Endothelial cell of umbilical vein (primary cell): ENCODE results near the gene DNAJC7. TPM values are rescaled to one million over a fixed set of nuclear protein-coding genes. Genes with fewer than 3 reads are reported as not detected.

Source experiments
- BruUV-seq: library from RNA; stranded (reverse); fragments of 400-500 nt; replicated peaks from 2 replicates; lab custom pipeline; 2021; lab: Mats Ljungman, UMichigan
- CTCF ChIA-PET: fragments of 300-600, 350-600 bp; sonication (Branson Sonifier 250); formaldehyde crosslinking; loops from one replicate; lab custom pipeline; 2021; ENCODE audit warnings: antibody characterized with exemption, inconsistent platforms; lab: Charles Lee
- POLR2A ChIA-PET: fragments of 300-600, 350-600 bp; sonication (Branson Sonifier 250); formaldehyde crosslinking; loops from one replicate; lab custom pipeline; 2021; ENCODE audit warnings: antibody characterized with exemption, inconsistent platforms; lab: Charles Lee
- DNase-seq: peaks from one replicate; pipeline ENCODE4 v3.0.0-alpha.2; 2011; ENCODE audit warnings: low read depth, low spot score
- FAIRE-seq: peaks from 2 replicates; lab custom pipeline; 2011; peaks lifted over from hg19 to GRCh38; lab: Jason Lieb, UNC
- H2AFZ ChIP-seq: 2 replicates; pipeline ENCODE4 v1.6.0; 2012; ENCODE audit warnings: low read depth, low read length, control low read depth, inconsistent platforms
- H3K27ac ChIP-seq: 2 replicates; pipeline ENCODE4 v1.5.1; 2011; ENCODE audit warnings: low read depth, mild to moderate bottlenecking, control low read depth, low read length, moderate library complexity; ENCODE audit not compliant: insufficient read depth
- H3K27me3 ChIP-seq, 2 experiments: 2 replicates each; pipeline versions ENCODE4 v1.6.0 to v1.6.1; 2011; ENCODE audit warnings: low read length in 2 of 2, mixed read lengths in 1 of 2; ENCODE audit not compliant: control insufficient read depth in 2 of 2, insufficient read depth in 2 of 2
- H3K36me3 ChIP-seq, 2 experiments: 2 replicates in 1 of 2; 3 replicates in 1 of 2; pipeline ENCODE4 v1.5.1; 2011; ENCODE audit warnings: low read length in 2 of 2, mild to moderate bottlenecking in 1 of 2, moderate library complexity in 1 of 2; ENCODE audit not compliant: control insufficient read depth in 2 of 2, insufficient read depth in 2 of 2; ENCODE audit errors: extremely low read depth in 1 of 2
- H3K4me1 ChIP-seq: 3 replicates; pipeline ENCODE4 v1.5.1; 2011; ENCODE audit warnings: mild to moderate bottlenecking, low read length; ENCODE audit not compliant: control insufficient read depth, insufficient read depth; ENCODE audit errors: extremely low read depth
- H3K4me2 ChIP-seq: 2 replicates; pipeline ENCODE4 v1.6.1; 2011; ENCODE audit warnings: low read length, control low read depth, mixed read lengths; ENCODE audit not compliant: insufficient read depth
- H3K4me3 ChIP-seq, 3 experiments: fragments of 200-600 bp in 1 of 3; sonication (generic), shearing (Covaris generic) in 1 of 3; replicated peaks in 1 of 3; 2 replicates each; pipeline ENCODE4 v1.5.1; 2011 to 2016; ENCODE audit warnings: control low read depth in 3 of 3, low read length in 3 of 3, mild to moderate bottlenecking in 2 of 3, inconsistent platforms in 1 of 3, low read depth in 1 of 3, moderate library complexity in 1 of 3; ENCODE audit not compliant: insufficient read depth in 1 of 3
- H3K79me2 ChIP-seq: 2 replicates; pipeline ENCODE4 v1.6.0; 2012; ENCODE audit warnings: low read length, inconsistent platforms; ENCODE audit not compliant: control insufficient read depth, insufficient read depth
- H3K9ac ChIP-seq: replicated peaks from 2 replicates; pipeline ENCODE3; 2011; ENCODE audit warnings: low read length, control low read depth; ENCODE audit not compliant: insufficient read depth; ENCODE audit errors: extremely low read depth
- H3K9me1 ChIP-seq: replicated peaks from 3 replicates; pipeline ENCODE4 v1.6.0; 2011; ENCODE audit warnings: mild to moderate bottlenecking, low read length; ENCODE audit not compliant: control insufficient read depth, insufficient read depth; ENCODE audit errors: extremely low read depth
- H3K9me3 ChIP-seq: replicated peaks from 2 replicates; pipeline ENCODE4 v1.5.1; 2012; ENCODE audit warnings: low read length, inconsistent platforms; ENCODE audit not compliant: control insufficient read depth, insufficient read depth
- H4K20me1 ChIP-seq: replicated peaks from 2 replicates; pipeline ENCODE3; 2011; ENCODE audit warnings: mild to moderate bottlenecking, low read length; ENCODE audit not compliant: control insufficient read depth, insufficient read depth; ENCODE audit errors: extremely low read depth
- EZH2 ChIP-seq: IDR thresholded peaks from 2 replicates; pipeline ENCODE4 v1.6.1; 2012; ENCODE audit warnings: borderline replicate concordance, low read depth, mild to moderate bottlenecking, moderate library complexity, low read length, inconsistent platforms; ENCODE audit not compliant: severe bottlenecking
- FOS ChIP-seq: IDR thresholded peaks from 2 replicates; pipeline ENCODE4 v1.6.1; 2011; ENCODE audit warnings: mild to moderate bottlenecking, low read length, moderate library complexity, borderline replicate concordance; ENCODE audit not compliant: insufficient read depth
- GATA2 ChIP-seq: IDR thresholded peaks from 2 replicates; pipeline ENCODE4 v1.7.0; 2011; ENCODE audit warnings: low read depth, mild to moderate bottlenecking, moderate library complexity, mixed read lengths, low read length; ENCODE audit not compliant: insufficient read length, insufficient read depth
- JUN ChIP-seq: IDR thresholded peaks from 2 replicates; pipeline ENCODE4 v1.6.1; 2011; ENCODE audit warnings: borderline replicate concordance, low read depth; ENCODE audit not compliant: insufficient read length, insufficient read depth
- MAX ChIP-seq: IDR thresholded peaks from 2 replicates; pipeline ENCODE4 v1.6.1; 2011; ENCODE audit not compliant: insufficient read depth, insufficient read length
- MYC ChIP-seq: IDR thresholded peaks from one replicate; pipeline ENCODE4 v1.6.1; 2011; ENCODE audit warnings: mild to moderate bottlenecking, low read depth, low read length
- POLR2A ChIP-seq: IDR thresholded peaks from 2 replicates; pipeline ENCODE4 v1.6.1; 2012; ENCODE audit warnings: low read depth, mild to moderate bottlenecking, control low read depth, low read length
- POLR2AphosphoS5 ChIP-seq: IDR thresholded peaks from 2 replicates; pipeline ENCODE4 v1.6.1; 2012; ENCODE audit warnings: low read depth, mild to moderate bottlenecking, control low read depth, low read length, moderate library complexity; ENCODE audit not compliant: insufficient read depth
- dilution Hi-C: fragments of 300-500 bp; cut with MboI; formaldehyde crosslinking; loops from one replicate; pipeline ENCODE4 v1.15.0; 2019; ENCODE audit warnings: low sequenced_read_pairs; ENCODE audit not compliant: extremely low pct_ligation_motif_present
- intact Hi-C: fragments of 100-400 bp; cut with micrococcal nuclease; formaldehyde crosslinking; loops from one replicate; pipeline ENCODE4 v1.10.0; 2022
- polyA plus RNA-seq, 4 experiments: library from polyadenylated mRNA; depleted of rRNA in 3 of 4; stranded (reverse) in 3 of 4; unstranded in 1 of 4; fragments of >200 nt; gene quantifications; 2 replicates each; pipeline versions ENCODE4 v1.2.1 to v1.2.3, GENCODE V29; 2011 to 2012; ENCODE audit warnings: missing spikeins in 1 of 4
- total RNA-seq: library from RNA; stranded (reverse); gene quantifications from 2 replicates; pipeline ENCODE4 v1.2.3, GENCODE V29; 2021
- TF ChIP-seq, protein P1 (sequence below), 2 donors: IDR thresholded peaks; 1 replicate in 1 of 2; 2 replicates in 1 of 2; pipeline ENCODE4 v1.5.1; 2011; ENCODE audit warnings: low read length in 2 of 2, mild to moderate bottlenecking in 2 of 2, moderate library complexity in 2 of 2, control low read depth in 1 of 2, inconsistent platforms in 1 of 2, low read depth in 1 of 2; ENCODE audit not compliant: insufficient read depth in 1 of 2; ENCODE audit errors: extremely low read depth in 1 of 2

DNAJC7 gene
- total and polyA plus RNA-seq, 2 donors (not counting 3 experiments of a cell fraction or from before 2014, with no cell fraction given): 19.8 to 111 TPM

DNA sequence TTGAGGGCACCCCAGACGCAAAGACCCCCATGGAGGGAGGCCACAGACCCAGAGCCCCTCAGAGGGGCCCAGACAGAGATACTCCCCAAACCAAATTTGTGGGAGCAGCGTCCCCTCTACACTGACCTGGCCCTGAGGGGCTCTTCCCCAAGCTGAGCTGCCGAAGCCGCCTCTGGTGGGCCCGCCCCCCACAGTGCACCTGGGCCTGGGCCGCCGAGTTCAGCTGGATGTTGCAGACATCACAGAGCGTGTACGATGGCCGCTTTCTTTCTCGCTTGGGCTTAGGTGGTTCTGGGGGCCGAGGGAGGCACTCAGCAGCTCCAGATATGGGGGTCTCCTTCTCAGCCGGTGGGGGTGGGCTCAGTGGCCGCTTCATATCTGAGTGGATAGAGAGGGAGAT lies 45.4 kb upstream of the DNAJC7 start:
- Histone ChIP-seq H3K27me3 (no peaks in the 10 kb centered on the region), H3K36me3 (no peaks in the 10 kb centered on the region), H3K27ac (no peak overlapping the region), H4K20me1 (no peaks in the 10 kb centered on the region), H3K9me1 (no peaks in the 10 kb centered on the region), H3K4me3 (no peak overlapping the region), H3K4me1 (no peaks in the 10 kb centered on the region), H3K9me3 (no peaks in the 10 kb centered on the region), H3K9ac (no peak overlapping the region), H3K4me2 (no peak overlapping the region), H2AFZ (no peak overlapping the region), H3K79me2 (no peaks in the 10 kb centered on the region)
- intact Hi-C loops: loop anchor here (1.0 kb wide), 1 partner anchor 37 kb away; no protein-coding TSS in a partner anchor
- DNase-seq: no peak
- POLR2A ChIA-PET: no interaction called here
- dilution Hi-C loops: no loop called here
- CTCF ChIA-PET: interaction anchor here (1.3 kb wide), 1 partner anchor 100 kb away, joined by 7 read pairs; no protein-coding TSS in a partner anchor
- FAIRE-seq: no peak
- TF ChIP-seq FOS: no peak
- TF ChIP-seq, protein P1, sequence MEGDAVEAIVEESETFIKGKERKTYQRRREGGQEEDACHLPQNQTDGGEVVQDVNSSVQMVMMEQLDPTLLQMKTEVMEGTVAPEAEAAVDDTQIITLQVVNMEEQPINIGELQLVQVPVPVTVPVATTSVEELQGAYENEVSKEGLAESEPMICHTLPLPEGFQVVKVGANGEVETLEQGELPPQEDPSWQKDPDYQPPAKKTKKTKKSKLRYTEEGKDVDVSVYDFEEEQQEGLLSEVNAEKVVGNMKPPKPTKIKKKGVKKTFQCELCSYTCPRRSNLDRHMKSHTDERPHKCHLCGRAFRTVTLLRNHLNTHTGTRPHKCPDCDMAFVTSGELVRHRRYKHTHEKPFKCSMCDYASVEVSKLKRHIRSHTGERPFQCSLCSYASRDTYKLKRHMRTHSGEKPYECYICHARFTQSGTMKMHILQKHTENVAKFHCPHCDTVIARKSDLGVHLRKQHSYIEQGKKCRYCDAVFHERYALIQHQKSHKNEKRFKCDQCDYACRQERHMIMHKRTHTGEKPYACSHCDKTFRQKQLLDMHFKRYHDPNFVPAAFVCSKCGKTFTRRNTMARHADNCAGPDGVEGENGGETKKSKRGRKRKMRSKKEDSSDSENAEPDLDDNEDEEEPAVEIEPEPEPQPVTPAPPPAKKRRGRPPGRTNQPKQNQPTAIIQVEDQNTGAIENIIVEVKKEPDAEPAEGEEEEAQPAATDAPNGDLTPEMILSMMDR (IDR thresholded peaks at IDR 0.05; ENCODE audit: extremely low read depth in 1 of 2, insufficient read depth in 1 of 2, low read depth in 1 of 2, low read length in 2 of 2): no peak
- no peak for TF ChIP-seq EZH2
- TF ChIP-seq MAX: no peak
- TF ChIP-seq POLR2AphosphoS5: no peak
- TF ChIP-seq JUN: no peak
- TF ChIP-seq MYC: no peak
- TF ChIP-seq GATA2: no peak
- no peak for TF ChIP-seq POLR2A
- BruUV-seq: no TSS peak
